Upper lobe of left lung (tissue), 6 donors: ENCODE results near the gene SH3YL1. TPM values are rescaled to one million over a fixed set of nuclear protein-coding genes. Genes with fewer than 3 reads are reported as not detected.

Source experiments
- ATAC-seq, 2 donors: fragments of 200-7000 bp; cut with Tn5 transposase; one replicate each; pipeline ENCODE4 v1.9.1; 2022; ENCODE audit warnings: mild to moderate bottlenecking in 2 of 2, moderate library complexity in 2 of 2; ENCODE audit not compliant: low FRiP score in 2 of 2
- DNase-seq, 2 donors: peaks; one replicate each; pipeline ENCODE4 v3.0.0-alpha.2; 2019 to 2020
- H3K27ac ChIP-seq, 4 donors: fragments of 200-600 bp; sonication (generic); one replicate each; pipeline ENCODE4 v1.5.1; 2016 to 2019
- H3K27me3 ChIP-seq, 4 donors: fragments of 200-600 bp; sonication (generic); one replicate each; pipeline ENCODE4 v1.5.1; 2017 to 2019
- H3K36me3 ChIP-seq, 4 donors: fragments of 200-600 bp; sonication (generic); one replicate each; pipeline ENCODE4 v1.5.1; 2016 to 2019
- H3K4me1 ChIP-seq, 4 donors: fragments of 200-600 bp; sonication (generic); one replicate each; pipeline ENCODE4 v1.5.1; 2018 to 2019
- H3K4me3 ChIP-seq, 4 donors: fragments of 200-600 bp; sonication (generic); one replicate each; pipeline ENCODE4 v1.5.1; 2017 to 2019; ENCODE audit warnings: mild to moderate bottlenecking in 2 of 4, moderate library complexity in 1 of 4
- H3K9me3 ChIP-seq, 4 donors: fragments of 200-600 bp; sonication (generic); one replicate each; pipeline ENCODE4 v1.5.1; 2018 to 2019
- CTCF ChIP-seq, 6 experiments: fragments of 450-650 bp in 4 of 6; fragments of 200-600 bp in 2 of 6; sonication (generic) in 2 of 6; IDR thresholded peaks; one replicate each; pipeline ENCODE4 v1.5.1; 2016 to 2019; ENCODE audit warnings: antibody characterized with exemption in 6 of 6
- EP300 ChIP-seq, 4 donors: sonication (generic); formaldehyde crosslinking; IDR thresholded peaks; one replicate each; pipeline ENCODE4 v1.5.1; 2017; ENCODE audit warnings: antibody characterized with exemption in 4 of 4, control low read depth in 2 of 4
- POLR2A ChIP-seq, 4 donors: fragments of 450-650 bp; IDR thresholded peaks; one replicate each; pipeline ENCODE4 v1.5.1; 2016 to 2017; ENCODE audit warnings: antibody characterized with exemption in 4 of 4, mild to moderate bottlenecking in 2 of 4
- POLR2AphosphoS5 ChIP-seq, 2 donors: sonication (generic); formaldehyde crosslinking; IDR thresholded peaks; one replicate each; pipeline ENCODE4 v1.5.1; 2017; ENCODE audit warnings: antibody characterized with exemption in 2 of 2
- WGBS, 2 donors: methylation state at CpG; one replicate each; pipeline ENCODE4 v1.1.5; 2017 to 2018; 5-methylcytosine and 5-hydroxymethylcytosine counted together
- total RNA-seq, 6 donors: library from RNA; depleted of rRNA in 4 of 6; stranded (reverse); fragments of >200 nt in 4 of 6; gene quantifications; one replicate each; pipeline versions ENCODE4 v1.1.0 to v1.2.1, GENCODE V29; 2016 to 2021
- donor health status: DM: no; HTN: no; CAD: no; lungs with moderate emphysema.
- donor health status: DM: no; HTN: yes; CAD: no; lungs with severe emphysema.

Gene SH3YL1
- total RNA-seq, 6 donors from 2014 or later: 30.5 to 140 (median 89.2) TPM

GRCh38 chr2:279956-280649, 16.3 kb upstream of the SH3YL1 start:
- H3K4me3 ChIP-seq: no peak overlapping the region
- ATAC-seq: no peak
- WGBS, 2 donors: 79 to 89% methylated on average over 4 of the region's 4 CpGs
- DNase-seq: no peak
- peaks cover 7 to 73% (median 39%) of the 10 kb centered on the region in 4 donors for H3K36me3 ChIP-seq
- TF ChIP-seq POLR2AphosphoS5 (IDR thresholded peaks at IDR 0.05) (no peak), POLR2A (IDR thresholded peaks at IDR 0.05) (no peak), CTCF (IDR thresholded peaks at IDR 0.05) (no peak), EP300 (IDR thresholded peaks at IDR 0.05) (no peak)
- peaks cover 0 to 11% (median 5%) of the 10 kb centered on the region in 4 donors for H3K4me1 ChIP-seq
- H3K9me3 ChIP-seq: no peaks in the 10 kb centered on the region
- H3K27ac ChIP-seq: no peak overlapping the region
- H3K27me3 ChIP-seq: no peaks in the 10 kb centered on the region

- Histone ChIP-seq H3K27ac (no peak overlapping the region), H3K27me3 (no peaks in the 10 kb centered on the region), H3K4me1 (peaks cover 0 to 11% (median 5%) of the 10 kb centered on the region in 4 donors), H3K36me3 (peaks cover 7 to 75% (median 39%) of the 10 kb centered on the region in 4 donors), H3K9me3 (no peaks in the 10 kb centered on the region), H3K4me3 (no peak overlapping the region)
- ATAC-seq (no peak), DNase-seq (no peak)
- TF ChIP-seq POLR2A (IDR thresholded peaks at IDR 0.05) (no peak), EP300 (IDR thresholded peaks at IDR 0.05) (no peak), POLR2AphosphoS5 (IDR thresholded peaks at IDR 0.05) (no peak), CTCF (IDR thresholded peaks at IDR 0.05) (no peak)
- WGBS, 2 donors: 73 to 75% methylated on average over 4 of the region's 4 CpGs
These were observed 15.5 kb upstream of the SH3YL1 start for GRCh38 chr2:279366-279765.

DNA sequence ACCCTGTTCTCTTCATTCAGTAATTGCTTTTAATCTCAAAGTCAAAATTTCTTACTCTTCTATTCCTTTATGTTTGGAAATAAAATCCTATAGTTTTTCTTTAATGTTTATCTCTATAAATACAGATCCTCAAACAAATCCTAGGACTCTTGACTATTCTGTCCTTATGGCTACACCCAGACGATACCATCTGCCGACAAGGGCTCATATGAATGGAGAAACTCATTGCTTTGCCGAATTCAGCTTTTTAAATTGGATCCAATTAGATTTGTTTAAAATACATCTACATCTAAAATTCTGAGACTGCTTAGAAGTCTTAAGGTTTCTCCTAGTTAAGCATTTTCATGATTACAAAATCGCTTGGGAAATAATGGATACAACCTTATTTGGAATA, 15.1 kb upstream of the SH3YL1 start:
- no peak for DNase-seq
- WGBS, 2 donors: 54 to 75% methylated on average over 4 of the region's 4 CpGs
- Histone ChIP-seq H3K4me1 (peaks cover 0 to 11% (median 5%) of the 10 kb centered on the region in 4 donors), H3K9me3 (no peaks in the 10 kb centered on the region), H3K4me3 (no peak overlapping the region), H3K27ac (no peak overlapping the region), H3K27me3 (no peaks in the 10 kb centered on the region), H3K36me3 (peaks cover 7 to 75% (median 39%) of the 10 kb centered on the region in 4 donors)
- TF ChIP-seq POLR2AphosphoS5 (IDR thresholded peaks at IDR 0.05) (no peak), POLR2A (IDR thresholded peaks at IDR 0.05) (no peak), CTCF (IDR thresholded peaks at IDR 0.05) (no peak), EP300 (IDR thresholded peaks at IDR 0.05) (no peak)
- ATAC-seq: no peak

- DNase-seq (no peak), ATAC-seq (no peak)
- H3K4me3 ChIP-seq: no peak overlapping the region
- no peaks in the 10 kb centered on the region for H3K9me3 ChIP-seq
- H3K4me1 ChIP-seq: peaks cover 0 to 11% (median 5%) of the 10 kb centered on the region in 4 donors
- H3K27ac ChIP-seq: no peak overlapping the region
- TF ChIP-seq POLR2AphosphoS5 (IDR thresholded peaks at IDR 0.05) (no peak), POLR2A (IDR thresholded peaks at IDR 0.05) (no peak), CTCF (IDR thresholded peaks at IDR 0.05) (no peak), EP300 (IDR thresholded peaks at IDR 0.05) (no peak)
- H3K36me3 ChIP-seq: peaks cover 7 to 79% (median 40%) of the 10 kb centered on the region in 4 donors
- no peaks in the 10 kb centered on the region for H3K27me3 ChIP-seq
- WGBS, 2 donors: 66 to 67% methylated on average over 2 of the region's 2 CpGs
These were observed 14.6 kb upstream of the SH3YL1 start for GRCh38 chr2:278312-278926.
